Tibial nerve (tissue), 4 donors: ENCODE measurements around the gene PRM3. TPM values are rescaled to one million over a fixed set of nuclear protein-coding genes. Genes with fewer than 3 reads are reported as not detected.

Experiments
- DNase-seq, 2 donors: peaks; one replicate each; pipeline ENCODE4 v3.0.0-alpha.2; 2019; ENCODE audit warnings: low spot score in 2 of 2
- H3K27ac ChIP-seq, 4 donors: fragments of 200-600 bp; sonication (generic) in 3 of 4; one replicate each; pipeline ENCODE4 v1.5.1; 2017 to 2019; ENCODE audit warnings: mild to moderate bottlenecking in 1 of 4
- H3K27me3 ChIP-seq, 2 donors: fragments of 200-600 bp; sonication (generic) in 1 of 2; one replicate each; pipeline versions ENCODE4 v1.5.1 to v1.6.0; 2017 to 2019
- H3K36me3 ChIP-seq, 3 donors: fragments of 200-600 bp; sonication (generic); one replicate each; pipeline ENCODE4 v1.5.1; 2018 to 2019
- H3K4me1 ChIP-seq, 4 donors: fragments of 200-600 bp; sonication (generic) in 3 of 4; one replicate each; pipeline ENCODE4 v1.5.1; 2017 to 2019
- H3K4me3 ChIP-seq, 4 donors: fragments of 200-600 bp; sonication (generic) in 3 of 4; one replicate each; pipeline ENCODE4 v1.5.1; 2017 to 2019; ENCODE audit warnings: mild to moderate bottlenecking in 1 of 4, moderate library complexity in 1 of 4
- H3K9me3 ChIP-seq, 4 donors: fragments of 200-600 bp; sonication (generic) in 3 of 4; one replicate each; pipeline ENCODE4 v1.5.1; 2017 to 2019
- CTCF ChIP-seq, 5 experiments: fragments of 200-600 bp in 3 of 5; fragments of 450-650 bp in 2 of 5; sonication (generic) in 3 of 5; IDR thresholded peaks; one replicate each; pipeline ENCODE4 v1.5.1; 2016 to 2019; ENCODE audit warnings: antibody characterized with exemption in 5 of 5, mild to moderate bottlenecking in 3 of 5, moderate library complexity in 2 of 5
- EP300 ChIP-seq, 2 donors: sonication (generic); formaldehyde crosslinking; IDR thresholded peaks; one replicate each; pipeline ENCODE4 v1.6.1; 2017; ENCODE audit warnings: antibody characterized with exemption in 2 of 2, mild to moderate bottlenecking in 1 of 2
- POLR2A ChIP-seq, 2 donors: fragments of 450-650 bp; IDR thresholded peaks; one replicate each; pipeline ENCODE4 v1.6.1; 2017; ENCODE audit warnings: antibody characterized with exemption in 2 of 2, mild to moderate bottlenecking in 2 of 2, moderate library complexity in 2 of 2
- WGBS, 2 donors: methylation state at CpG; one replicate each; pipeline ENCODE4 v1.1.5; 2018; 5-methylcytosine and 5-hydroxymethylcytosine counted together
- total RNA-seq, 4 donors: library from RNA; depleted of rRNA; stranded (reverse); fragments of >200 nt; gene quantifications; one replicate each; pipeline ENCODE4 v1.1.0, GENCODE V29; 2016

Gene PRM3
- total RNA-seq, 4 donors from 2014 or later: not detected

GRCh38 chr16:11308493-11309283 lies 35.3 kb upstream of the PRM3 start:
- Histone ChIP-seq H3K27ac (no peak overlapping the region), H3K9me3 (no peaks in the 10 kb centered on the region), H3K27me3 (no peaks in the 10 kb centered on the region), H3K4me3 (no peak overlapping the region), H3K36me3 (no peaks in the 10 kb centered on the region), H3K4me1 (peaks cover 0 to 17% (median 11%) of the 10 kb centered on the region in 4 donors)
- no peak for TF ChIP-seq EP300 (IDR thresholded peaks at IDR 0.05)
- no peak for TF ChIP-seq POLR2A (IDR thresholded peaks at IDR 0.05)
- TF ChIP-seq CTCF (IDR thresholded peaks at IDR 0.05): no peak
- DNase-seq: no peak
- WGBS, 2 donors: 72 to 77% methylated on average over 13 to 14 of the region's 15 CpGs

GRCh38 chr16:11307639-11308492 lies 34.4 kb upstream of the PRM3 start:
- no peaks in the 10 kb centered on the region for H3K9me3 ChIP-seq
- H3K27ac ChIP-seq: no peak overlapping the region
- peaks cover 0 to 13% (median 8%) of the 10 kb centered on the region in 4 donors for H3K4me1 ChIP-seq
- no peaks in the 10 kb centered on the region for H3K27me3 ChIP-seq
- H3K36me3 ChIP-seq: no peaks in the 10 kb centered on the region
- DNase-seq: no peak
- no peak overlapping the region for H3K4me3 ChIP-seq
- no peak for TF ChIP-seq EP300 (IDR thresholded peaks at IDR 0.05)
- no peak for TF ChIP-seq POLR2A (IDR thresholded peaks at IDR 0.05)
- TF ChIP-seq CTCF (IDR thresholded peaks at IDR 0.05): no peak
- 79 to 86% methylated on average over 13 to 21 of the region's 21 CpGs for WGBS, 2 donors

GRCh38 chr16:11306997-11307638 lies 33.7 kb upstream of the PRM3 start:
- no peaks in the 10 kb centered on the region for H3K9me3 ChIP-seq
- no peak overlapping the region for H3K27ac ChIP-seq
- H3K4me1 ChIP-seq: peaks cover 0 to 5% (median 2%) of the 10 kb centered on the region in 4 donors
- H3K27me3 ChIP-seq: no peaks in the 10 kb centered on the region
- WGBS, 2 donors: 76 to 84% methylated on average over 7 of the region's 7 CpGs
- H3K36me3 ChIP-seq: no peaks in the 10 kb centered on the region
- no peak for TF ChIP-seq POLR2A (IDR thresholded peaks at IDR 0.05)
- H3K4me3 ChIP-seq: no peak overlapping the region
- no peak for DNase-seq

- WGBS, 2 donors: 84 to 88% methylated on average over 8 of the region's 8 CpGs
- H3K4me3 ChIP-seq: no peak overlapping the region
- no peak for DNase-seq
- no peaks in the 10 kb centered on the region for H3K9me3 ChIP-seq
- H3K27ac ChIP-seq: no peak overlapping the region
- no peak for TF ChIP-seq EP300 (IDR thresholded peaks at IDR 0.05)
- TF ChIP-seq CTCF (IDR thresholded peaks at IDR 0.05): no peak
- TF ChIP-seq POLR2A (IDR thresholded peaks at IDR 0.05): no peak
- H3K27me3 ChIP-seq: no peaks in the 10 kb centered on the region
- no peaks in the 10 kb centered on the region for H3K36me3 ChIP-seq
- peaks cover 0 to 3% (median 0%) of the 10 kb centered on the region in 4 donors for H3K4me1 ChIP-seq
Observed at GRCh38 chr16:11306381-11306780, 33.0 kb upstream of the PRM3 start.

GRCh38 chr16:11303405-11304138 lies 30.1 kb upstream of the PRM3 start:
- TF ChIP-seq CTCF (IDR thresholded peaks at IDR 0.05) (no peak), EP300 (IDR thresholded peaks at IDR 0.05) (no peak), POLR2A (IDR thresholded peaks at IDR 0.05) (no peak)
- 39 to 50% methylated on average over 18 of the region's 18 CpGs for WGBS, 2 donors
- Histone ChIP-seq H3K4me3 (no peak overlapping the region), H3K27me3 (no peaks in the 10 kb centered on the region), H3K36me3 (no peaks in the 10 kb centered on the region), H3K4me1 (peaks cover 0 to 3% (median 0%) of the 10 kb centered on the region in 4 donors), H3K27ac (peak overlapping the region in 1 of 4 donors; percentile 42), H3K9me3 (no peaks in the 10 kb centered on the region)
- DNase-seq: no peak
